ENCODE measurements around the gene ROBO1.

ROBO1 gene

DNA sequence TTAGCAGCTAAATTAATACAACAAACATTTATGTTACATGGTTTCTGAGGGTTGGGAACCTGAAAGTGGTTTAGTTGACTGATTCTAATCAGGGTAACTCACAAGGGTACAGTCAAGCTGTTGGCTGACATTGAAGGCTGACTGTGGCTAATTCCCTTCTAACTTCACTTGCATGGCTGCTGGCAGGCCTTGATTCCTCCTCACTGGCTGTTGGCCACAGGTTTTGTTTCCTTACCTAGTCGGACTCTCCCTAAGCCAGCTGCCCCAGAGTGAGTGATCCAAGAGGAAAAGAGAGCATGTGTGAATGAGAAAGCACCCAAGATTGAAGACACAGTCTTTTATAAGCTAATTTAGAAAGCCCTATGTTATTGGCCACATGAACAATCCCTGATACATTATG, 700.1 kb downstream of the ROBO1 start:
- no peak for DNase-seq (ENCODE audit: low read depth)
- TF ChIP-seq, protein P1, sequence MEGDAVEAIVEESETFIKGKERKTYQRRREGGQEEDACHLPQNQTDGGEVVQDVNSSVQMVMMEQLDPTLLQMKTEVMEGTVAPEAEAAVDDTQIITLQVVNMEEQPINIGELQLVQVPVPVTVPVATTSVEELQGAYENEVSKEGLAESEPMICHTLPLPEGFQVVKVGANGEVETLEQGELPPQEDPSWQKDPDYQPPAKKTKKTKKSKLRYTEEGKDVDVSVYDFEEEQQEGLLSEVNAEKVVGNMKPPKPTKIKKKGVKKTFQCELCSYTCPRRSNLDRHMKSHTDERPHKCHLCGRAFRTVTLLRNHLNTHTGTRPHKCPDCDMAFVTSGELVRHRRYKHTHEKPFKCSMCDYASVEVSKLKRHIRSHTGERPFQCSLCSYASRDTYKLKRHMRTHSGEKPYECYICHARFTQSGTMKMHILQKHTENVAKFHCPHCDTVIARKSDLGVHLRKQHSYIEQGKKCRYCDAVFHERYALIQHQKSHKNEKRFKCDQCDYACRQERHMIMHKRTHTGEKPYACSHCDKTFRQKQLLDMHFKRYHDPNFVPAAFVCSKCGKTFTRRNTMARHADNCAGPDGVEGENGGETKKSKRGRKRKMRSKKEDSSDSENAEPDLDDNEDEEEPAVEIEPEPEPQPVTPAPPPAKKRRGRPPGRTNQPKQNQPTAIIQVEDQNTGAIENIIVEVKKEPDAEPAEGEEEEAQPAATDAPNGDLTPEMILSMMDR (conservative IDR thresholded peaks at IDR 0.05; ENCODE audit: control insufficient read depth, insufficient read depth, low read depth, low read length) = no peak
- no peak overlapping the region for H3K4me3 ChIP-seq (ENCODE audit: control insufficient read depth, low read depth, low read length)

- DNase-seq (ENCODE audit: low read depth) = no peak
- H3K4me3 ChIP-seq (ENCODE audit: control insufficient read depth, low read depth, low read length) = no peak overlapping the region
- TF ChIP-seq, protein P1 (conservative IDR thresholded peaks at IDR 0.05; ENCODE audit: control insufficient read depth, insufficient read depth, low read depth, low read length) = no peak
Measured at GRCh38 chr3:79066481-79066880, 701.3 kb downstream of the ROBO1 start.

DNA sequence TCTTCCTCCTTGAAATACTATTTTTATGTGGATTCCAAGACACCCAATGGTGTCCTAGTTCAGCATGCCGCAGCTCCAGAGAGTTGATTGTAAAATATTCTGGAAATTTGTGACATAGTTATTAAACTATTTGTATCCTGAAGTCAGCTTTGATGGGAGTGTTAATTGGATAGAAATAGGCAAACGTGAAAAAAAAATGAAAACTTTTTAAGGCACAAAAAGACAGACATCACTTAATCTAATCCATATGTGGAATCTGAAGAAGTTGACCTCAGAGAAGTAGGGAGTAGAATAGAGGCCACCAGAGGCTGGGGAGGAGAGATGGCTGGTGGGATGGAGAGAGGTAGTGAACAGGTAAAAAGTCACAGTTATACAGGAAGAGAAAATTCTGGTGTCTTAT, 704.2 kb downstream of the ROBO1 start:
- TF ChIP-seq, protein P1 (conservative IDR thresholded peaks at IDR 0.05; ENCODE audit: control insufficient read depth, insufficient read depth, low read depth, low read length) = no peak
- no peak overlapping the region for H3K4me3 ChIP-seq (ENCODE audit: control insufficient read depth, low read depth, low read length)
- DNase-seq (ENCODE audit: low read depth) = no peak

DNA sequence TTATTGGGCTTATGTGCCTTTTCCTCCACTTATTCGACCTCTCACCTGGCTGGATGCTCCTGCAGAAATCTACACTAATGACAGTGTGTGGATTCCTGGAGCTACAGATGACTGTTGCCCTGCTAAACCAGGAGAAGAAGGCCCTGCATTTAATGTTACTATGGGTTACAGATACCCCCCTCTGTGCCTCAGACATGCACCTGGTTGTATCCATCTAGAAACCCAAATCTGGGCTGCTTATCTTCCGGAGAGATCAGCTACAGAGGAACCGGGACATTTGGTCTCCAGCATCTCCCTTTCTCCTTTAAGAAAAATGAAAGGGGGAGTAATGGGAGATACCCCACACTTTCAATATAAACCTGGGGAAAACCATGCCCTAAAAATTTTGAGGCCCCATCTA, 710.0 kb downstream of the ROBO1 start:
- TF ChIP-seq, protein P1 (conservative IDR thresholded peaks at IDR 0.05; ENCODE audit: control insufficient read depth, insufficient read depth, low read depth, low read length) = no peak
- H3K4me3 ChIP-seq (ENCODE audit: control insufficient read depth, low read depth, low read length) = no peak overlapping the region
- no peak for DNase-seq (ENCODE audit: low read depth)

GRCh38 chr3:79056498-79056897, 711.3 kb downstream of the ROBO1 start:
- TF ChIP-seq, protein P1 (conservative IDR thresholded peaks at IDR 0.05; ENCODE audit: control insufficient read depth, insufficient read depth, low read depth, low read length) = no peak
- no peak overlapping the region for H3K4me3 ChIP-seq (ENCODE audit: control insufficient read depth, low read depth, low read length)
- no peak for DNase-seq (ENCODE audit: low read depth)

DNA sequence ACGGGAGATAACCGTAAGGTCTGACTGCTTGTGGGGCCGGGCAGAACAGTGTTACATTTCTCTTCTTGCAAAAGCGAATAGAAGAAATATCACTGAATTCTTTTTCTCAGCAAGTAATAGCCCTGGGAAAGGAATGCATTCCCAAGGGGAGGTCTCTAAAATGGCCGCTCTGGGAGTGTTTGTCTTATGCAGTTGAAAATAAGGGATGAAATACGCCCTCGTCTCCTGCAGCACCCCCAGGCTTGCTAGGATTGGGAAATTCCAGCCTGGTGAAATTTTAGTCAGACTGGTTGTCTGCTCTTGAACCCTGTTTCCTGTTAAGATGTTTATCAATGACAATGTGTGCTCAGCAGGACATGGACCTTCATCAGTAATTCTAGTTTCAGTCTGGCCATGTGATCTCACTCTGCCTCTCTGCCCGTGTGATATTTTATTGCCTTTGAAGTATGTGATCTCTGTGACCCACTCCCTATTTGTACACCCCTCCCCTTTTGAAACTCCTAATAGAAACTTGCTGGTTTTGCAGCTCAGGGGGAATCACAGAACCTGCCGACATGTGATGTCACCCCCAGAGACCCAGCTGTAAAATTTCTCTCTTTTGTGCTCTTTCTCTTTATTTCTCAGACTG, 715.6 kb downstream of the ROBO1 start:
- TF ChIP-seq, protein P1 (conservative IDR thresholded peaks at IDR 0.05; ENCODE audit: control insufficient read depth, insufficient read depth, low read depth, low read length) = no peak
- no peak overlapping the region for H3K4me3 ChIP-seq (ENCODE audit: control insufficient read depth, low read depth, low read length)
- peak; percentile 10 for DNase-seq (ENCODE audit: low read depth)

GRCh38 chr3:79047581-79047980, 720.2 kb downstream of the ROBO1 start:
- DNase-seq (ENCODE audit: low read depth) = peak; percentile 25
- no peak overlapping the region for H3K4me3 ChIP-seq (ENCODE audit: control insufficient read depth, low read depth, low read length)
- TF ChIP-seq, protein P1 (conservative IDR thresholded peaks at IDR 0.05; ENCODE audit: control insufficient read depth, insufficient read depth, low read depth, low read length) = no peak
